Peyer's patch (tissue), 4 donors: Measurements from ENCODE around the gene AGAP1. TPM values are rescaled to one million over a fixed set of nuclear protein-coding genes. Genes with fewer than 3 reads are reported as not detected.

Experiments used
- DNase-seq, 3 donors: peaks; one replicate each; pipeline ENCODE4 v3.0.0-alpha.2; 2017 to 2019
- H3K27ac ChIP-seq, 4 donors: fragments of 200-600 bp; sonication (generic); one replicate each; pipeline ENCODE4 v1.5.1; 2016 to 2019
- H3K27me3 ChIP-seq, 2 donors: fragments of 200-600 bp; sonication (generic); one replicate each; pipeline ENCODE4 v1.5.1; 2019
- H3K36me3 ChIP-seq, 3 donors: fragments of 200-600 bp; sonication (generic); one replicate each; pipeline ENCODE4 v1.5.1; 2016 to 2019
- H3K4me1 ChIP-seq, 4 donors: fragments of 200-600 bp; sonication (generic); one replicate each; pipeline ENCODE4 v1.5.1; 2016 to 2019
- H3K4me3 ChIP-seq, 4 donors: fragments of 200-600 bp; sonication (generic); 1 replicate in 3 of 4; 2 replicates in 1 of 4; pipeline ENCODE4 v1.5.1; 2016 to 2019; ENCODE audit warnings: mild to moderate bottlenecking in 1 of 4
- H3K9me3 ChIP-seq, 4 donors: fragments of 200-600 bp; sonication (generic); one replicate each; pipeline ENCODE4 v1.5.1; 2016 to 2019; ENCODE audit warnings: mild to moderate bottlenecking in 1 of 4
- POLR2A ChIP-seq, 2 donors: fragments of 450-650 bp; IDR thresholded peaks; one replicate each; pipeline ENCODE4 v1.5.1; 2017; ENCODE audit warnings: antibody characterized with exemption in 2 of 2, mild to moderate bottlenecking in 2 of 2, moderate library complexity in 2 of 2
- total RNA-seq, 4 donors: library from RNA; depleted of rRNA; stranded (reverse); fragments of >200 nt; gene quantifications; one replicate each; pipeline ENCODE4 v1.1.0, GENCODE V29; 2016
- TF ChIP-seq, protein P1 (sequence below), 6 experiments: fragments of 450-650 bp in 4 of 6; fragments of 200-600 bp in 2 of 6; sonication (generic) in 1 of 6; IDR thresholded peaks; one replicate each; pipeline ENCODE4 v1.5.1; 2017 to 2019; ENCODE audit warnings: antibody characterized with exemption in 6 of 6, mild to moderate bottlenecking in 3 of 6, moderate library complexity in 1 of 6

The AGAP1 gene
- total RNA-seq, 4 donors from 2014 or later = 55.7 to 79.1 (median 66.9) TPM

DNA sequence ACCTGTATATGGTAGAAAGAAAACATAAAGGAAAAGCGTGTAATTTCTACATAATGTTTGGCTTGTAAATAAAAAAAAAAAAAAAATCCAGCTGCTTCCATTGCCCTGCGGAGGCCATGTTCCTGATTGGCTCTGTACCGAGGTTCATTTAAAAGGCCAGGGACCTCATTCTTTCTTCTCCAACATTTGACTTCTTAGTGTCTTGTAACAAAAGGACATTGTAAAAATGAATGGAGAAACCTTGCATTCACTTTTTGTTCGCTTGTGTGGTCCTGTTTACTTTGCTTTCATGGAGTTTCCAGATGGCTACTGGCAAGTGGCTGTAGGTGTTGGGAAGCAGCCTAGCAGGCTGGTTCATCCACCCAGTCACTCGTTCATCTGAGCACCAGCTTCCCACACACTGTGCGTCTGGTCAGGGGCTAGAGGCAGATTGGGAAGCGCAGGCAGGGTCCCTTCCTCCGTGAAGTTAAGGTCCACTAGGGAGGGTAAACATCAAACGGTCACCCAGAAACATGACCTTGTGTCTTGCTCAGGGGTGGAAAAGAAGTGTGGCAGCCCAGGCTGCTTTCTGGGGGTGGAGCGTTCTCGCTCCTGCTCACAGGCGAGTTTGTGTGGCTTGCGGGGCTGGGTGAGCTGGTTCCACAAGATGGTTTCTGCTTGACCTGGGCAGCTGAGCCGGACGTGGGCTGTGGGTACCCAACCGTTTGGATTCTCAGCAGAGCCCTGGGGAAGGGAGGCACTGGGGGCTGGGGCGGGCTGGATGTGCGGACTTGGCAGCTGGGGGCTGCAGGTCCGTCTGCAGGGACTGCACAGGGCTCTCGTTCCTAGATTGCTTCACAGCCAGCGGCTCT is 260.7 kb downstream of the AGAP1 start:
- no peak for TF ChIP-seq POLR2A (IDR thresholded peaks at IDR 0.05)
- TF ChIP-seq, protein P1, sequence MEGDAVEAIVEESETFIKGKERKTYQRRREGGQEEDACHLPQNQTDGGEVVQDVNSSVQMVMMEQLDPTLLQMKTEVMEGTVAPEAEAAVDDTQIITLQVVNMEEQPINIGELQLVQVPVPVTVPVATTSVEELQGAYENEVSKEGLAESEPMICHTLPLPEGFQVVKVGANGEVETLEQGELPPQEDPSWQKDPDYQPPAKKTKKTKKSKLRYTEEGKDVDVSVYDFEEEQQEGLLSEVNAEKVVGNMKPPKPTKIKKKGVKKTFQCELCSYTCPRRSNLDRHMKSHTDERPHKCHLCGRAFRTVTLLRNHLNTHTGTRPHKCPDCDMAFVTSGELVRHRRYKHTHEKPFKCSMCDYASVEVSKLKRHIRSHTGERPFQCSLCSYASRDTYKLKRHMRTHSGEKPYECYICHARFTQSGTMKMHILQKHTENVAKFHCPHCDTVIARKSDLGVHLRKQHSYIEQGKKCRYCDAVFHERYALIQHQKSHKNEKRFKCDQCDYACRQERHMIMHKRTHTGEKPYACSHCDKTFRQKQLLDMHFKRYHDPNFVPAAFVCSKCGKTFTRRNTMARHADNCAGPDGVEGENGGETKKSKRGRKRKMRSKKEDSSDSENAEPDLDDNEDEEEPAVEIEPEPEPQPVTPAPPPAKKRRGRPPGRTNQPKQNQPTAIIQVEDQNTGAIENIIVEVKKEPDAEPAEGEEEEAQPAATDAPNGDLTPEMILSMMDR (IDR thresholded peaks at IDR 0.05) = no peak
- H3K27ac ChIP-seq = no peak overlapping the region
- no peaks in the 10 kb centered on the region for H3K9me3 ChIP-seq
- DNase-seq = no peak
- H3K36me3 ChIP-seq = peaks cover 0 to 21% (median 0%) of the 10 kb centered on the region in 3 donors
- H3K4me1 ChIP-seq = no peaks in the 10 kb centered on the region
- H3K27me3 ChIP-seq = no peaks in the 10 kb centered on the region
- no peak overlapping the region for H3K4me3 ChIP-seq

DNA sequence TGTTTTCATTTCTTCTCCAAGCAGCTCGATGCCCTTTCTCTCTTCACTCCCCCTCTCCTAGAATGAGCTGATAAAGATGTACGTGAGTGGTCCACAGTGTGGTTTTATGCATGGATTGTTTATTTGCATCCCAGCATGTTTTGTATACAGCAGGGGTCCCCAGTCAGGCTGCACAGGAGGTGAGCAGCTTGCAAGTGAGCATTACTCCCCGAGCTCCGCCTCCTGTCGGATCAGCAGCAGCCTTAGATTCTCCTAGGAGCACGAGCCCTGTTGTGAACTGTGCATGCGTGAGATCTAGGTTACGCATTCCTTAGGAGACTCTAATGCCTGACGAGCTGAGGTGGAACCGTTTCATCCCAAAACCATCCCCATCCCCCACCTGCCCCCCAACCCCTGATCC is 262.6 kb downstream of the AGAP1 start:
- H3K4me3 ChIP-seq = no peak overlapping the region
- no peaks in the 10 kb centered on the region for H3K4me1 ChIP-seq
- TF ChIP-seq, protein P1 (IDR thresholded peaks at IDR 0.05) = no peak
- no peak for TF ChIP-seq POLR2A (IDR thresholded peaks at IDR 0.05)
- no peak overlapping the region for H3K27ac ChIP-seq
- peaks cover 0 to 4% (median 0%) of the 10 kb centered on the region in 3 donors for H3K36me3 ChIP-seq
- H3K27me3 ChIP-seq = no peaks in the 10 kb centered on the region
- DNase-seq = peak in 1 of 3 donors; percentile 13
- H3K9me3 ChIP-seq = no peaks in the 10 kb centered on the region

DNA sequence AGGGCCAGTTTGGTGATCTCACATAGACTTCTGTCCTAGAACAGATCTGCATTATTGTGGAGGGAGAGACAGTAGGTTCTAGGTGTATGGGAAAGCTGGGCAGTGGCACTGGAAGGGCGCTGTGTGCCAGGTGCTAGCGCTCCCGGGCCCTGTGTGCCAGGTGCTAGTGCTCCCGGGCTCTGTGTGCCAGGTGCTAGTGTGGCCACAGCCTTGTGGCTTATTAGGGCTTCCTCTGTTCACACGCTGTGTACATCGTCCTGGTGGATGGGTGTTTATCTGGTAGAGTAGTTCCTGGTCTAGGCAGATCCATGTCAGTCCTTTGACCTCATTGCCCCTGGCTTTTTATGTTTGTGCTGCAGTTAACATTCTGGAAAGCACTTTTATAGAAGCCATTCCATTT is 263.4 kb downstream of the AGAP1 start:
- no peaks in the 10 kb centered on the region for H3K4me1 ChIP-seq
- TF ChIP-seq, protein P1 (IDR thresholded peaks at IDR 0.05) = no peak
- TF ChIP-seq POLR2A (IDR thresholded peaks at IDR 0.05) = no peak
- H3K36me3 ChIP-seq = no peaks in the 10 kb centered on the region
- H3K27ac ChIP-seq = no peak overlapping the region
- H3K9me3 ChIP-seq = no peaks in the 10 kb centered on the region
- no peak overlapping the region for H3K4me3 ChIP-seq
- no peaks in the 10 kb centered on the region for H3K27me3 ChIP-seq
- DNase-seq = peak in 1 of 3 donors; percentile 34

DNA sequence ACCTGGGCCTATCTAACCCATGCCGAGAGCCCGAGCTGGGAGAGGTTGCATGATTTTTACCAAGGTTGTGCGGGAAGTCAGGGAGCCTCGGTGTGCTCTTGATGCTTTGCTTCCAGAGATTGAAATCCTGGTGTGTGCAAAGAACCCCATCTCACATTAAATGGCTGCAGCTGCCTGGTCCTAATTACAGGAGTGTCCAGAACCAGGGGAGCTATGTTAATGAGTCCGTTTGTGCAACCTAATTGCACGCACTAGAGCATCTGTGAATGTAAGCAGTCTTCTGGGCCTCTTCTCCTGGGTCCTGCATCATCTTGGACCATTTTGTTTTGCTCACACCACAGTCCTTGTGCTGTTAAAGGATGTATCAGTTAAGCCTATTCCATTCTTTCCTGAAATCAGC is 263.8 kb downstream of the AGAP1 start:
- Histone ChIP-seq H3K9me3 (no peaks in the 10 kb centered on the region), H3K36me3 (peaks cover 0 to 3% (median 0%) of the 10 kb centered on the region in 3 donors), H3K27ac (no peak overlapping the region), H3K4me1 (no peaks in the 10 kb centered on the region), H3K27me3 (no peaks in the 10 kb centered on the region), H3K4me3 (no peak overlapping the region)
- TF ChIP-seq, protein P1 (IDR thresholded peaks at IDR 0.05) = no peak
- no peak for TF ChIP-seq POLR2A (IDR thresholded peaks at IDR 0.05)
- DNase-seq = peak in 1 of 3 donors; percentile 20

DNA sequence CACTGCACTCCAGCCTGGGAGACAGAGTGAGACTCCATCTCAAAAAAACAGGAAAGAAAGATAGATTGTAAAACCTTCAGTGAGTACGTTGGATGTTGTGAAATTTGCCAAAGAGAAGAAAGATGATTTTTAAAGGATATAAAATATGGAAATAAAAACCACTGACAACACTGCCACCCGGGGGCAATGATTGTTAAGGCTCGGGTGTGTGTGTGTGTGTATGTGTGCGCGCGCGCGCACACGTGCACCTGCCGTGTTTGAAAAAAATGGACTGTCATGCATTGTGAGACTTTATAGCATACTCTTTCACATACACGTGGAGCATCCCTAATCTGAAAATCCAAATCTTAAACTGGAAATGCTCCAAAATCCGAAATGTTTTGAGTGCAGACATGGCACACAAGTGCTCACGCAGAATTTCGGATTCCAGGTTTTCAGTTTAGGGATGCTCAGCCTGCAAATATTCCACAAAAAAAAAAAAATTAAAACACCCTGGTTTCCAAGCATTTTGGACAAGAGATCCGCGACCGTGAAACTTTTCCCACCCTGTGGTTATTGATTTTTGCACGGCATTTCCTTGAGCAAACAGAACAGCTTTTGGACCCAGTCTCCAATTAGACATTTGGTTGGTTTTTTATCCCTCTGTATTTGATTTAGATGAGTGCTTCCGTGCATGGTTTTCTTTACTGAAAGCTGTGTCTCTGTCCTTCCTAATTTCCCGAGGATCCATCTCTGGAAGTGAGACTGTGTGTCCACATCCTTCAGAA is 269.2 kb downstream of the AGAP1 start:
- Histone ChIP-seq H3K4me1 (no peaks in the 10 kb centered on the region), H3K27me3 (no peaks in the 10 kb centered on the region), H3K36me3 (peaks cover 0 to 28% (median 0%) of the 10 kb centered on the region in 3 donors), H3K9me3 (no peaks in the 10 kb centered on the region), H3K27ac (no peak overlapping the region), H3K4me3 (no peak overlapping the region)
- TF ChIP-seq, protein P1 (IDR thresholded peaks at IDR 0.05) = no peak
- TF ChIP-seq POLR2A (IDR thresholded peaks at IDR 0.05) = no peak
- DNase-seq = no peak
